GM12878 (cell line): ENCODE results near the gene ZNF785.

ENCODE experiments used
- ATF7 ChIP-seq: fragments of 450-650 bp; IDR thresholded peaks from 2 replicates; pipeline ENCODE4 v1.6.1; 2016; ENCODE audit warnings: low read depth, mild to moderate bottlenecking
- BRCA1 ChIP-seq: IDR thresholded peaks from 2 replicates; pipeline ENCODE4 v1.6.1; 2011; ENCODE audit warnings: low read depth, low read length, improper control_type of control experiment
- CHD4 ChIP-seq: fragments of 200-600 bp; sonication (generic); IDR thresholded peaks from 2 replicates; pipeline ENCODE4 v1.6.1; 2016; ENCODE audit warnings: mild to moderate bottlenecking
- FOS ChIP-seq: IDR thresholded peaks from 3 replicates; pipeline ENCODE4 v1.6.1; 2011; ENCODE audit warnings: borderline replicate concordance; ENCODE audit not compliant: insufficient read length; ENCODE audit errors: extremely low read depth
- JUNB ChIP-seq: IDR thresholded peaks from 2 replicates; pipeline ENCODE4 v1.6.1; 2016; ENCODE audit warnings: antibody characterized with exemption, mild to moderate bottlenecking
- PAX5 ChIP-seq: IDR thresholded peaks from 2 replicates; pipeline ENCODE4 v1.6.1; 2011; ENCODE audit warnings: low read depth, low read length, borderline replicate concordance
- POLR2A ChIP-seq: IDR thresholded peaks from 2 replicates; pipeline ENCODE4 v1.6.1; 2011; ENCODE audit warnings: low read depth, mild to moderate bottlenecking, low read length
- RFX5 ChIP-seq: IDR thresholded peaks from 2 replicates; pipeline ENCODE4 v1.6.1; 2011; ENCODE audit warnings: low read depth, low read length, improper control_type of control experiment
- SMC3 ChIP-seq: IDR thresholded peaks from 2 replicates; pipeline ENCODE4 v1.6.1; 2011; ENCODE audit warnings: low read length, improper control_type of control experiment, borderline replicate concordance
- TAF1 ChIP-seq: IDR thresholded peaks from 2 replicates; pipeline ENCODE4 v1.6.1; 2011; ENCODE audit warnings: mild to moderate bottlenecking, low read depth, low read length, borderline replicate concordance
- TCF12 ChIP-seq: IDR thresholded peaks from 2 replicates; pipeline ENCODE4 v1.6.1; 2011; ENCODE audit warnings: low read depth, mild to moderate bottlenecking, low read length
- ZZZ3 ChIP-seq: IDR thresholded peaks from 2 replicates; pipeline ENCODE4 v1.6.1; 2011; ENCODE audit warnings: low read depth; ENCODE audit not compliant: control insufficient read depth, insufficient read length
- TF ChIP-seq, protein P1 (sequence below), 3 experiments: IDR thresholded peaks in 2 of 3; conservative IDR thresholded peaks in 1 of 3; 2 replicates each; pipeline ENCODE4 v1.5.1; 2011; ENCODE audit warnings: low read depth in 3 of 3, low read length in 3 of 3, mild to moderate bottlenecking in 3 of 3, control low read depth in 2 of 3, moderate library complexity in 2 of 3, inconsistent platforms in 1 of 3, mixed read lengths in 1 of 3; ENCODE audit not compliant: control insufficient read depth in 2 of 3, insufficient read depth in 1 of 3; ENCODE audit errors: extremely low read depth in 1 of 3

DNA sequence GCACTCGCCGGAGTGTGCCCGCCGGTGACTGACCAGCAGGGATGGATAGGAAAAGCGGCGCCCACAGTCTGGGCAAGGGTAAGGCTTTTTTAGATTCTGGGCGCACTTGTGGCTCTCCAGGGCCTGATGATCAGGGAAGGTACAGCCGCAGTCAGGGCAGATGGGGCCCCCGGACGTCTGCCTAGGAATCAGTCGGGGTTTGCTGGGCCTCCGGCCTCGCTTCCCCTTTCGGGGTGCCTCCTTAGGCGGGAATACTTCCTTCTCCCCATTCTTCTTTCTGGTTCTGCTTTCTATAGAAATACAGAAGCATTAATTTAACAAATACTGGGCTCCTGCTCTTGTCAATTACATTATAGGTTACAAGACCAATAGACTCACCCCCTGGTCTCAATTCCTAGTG, 19.7 kb upstream of the ZNF785 start:
- TF ChIP-seq SMC3 (no peak), TAF1 (no peak), ZZZ3 (no peak), POLR2A (no peak), CHD4 (no peak), RFX5 (no peak), ATF7 (no peak), TCF12 (no peak), BRCA1 (no peak), FOS (no peak), PAX5 (no peak), JUNB (no peak)
- TF ChIP-seq, protein P1, sequence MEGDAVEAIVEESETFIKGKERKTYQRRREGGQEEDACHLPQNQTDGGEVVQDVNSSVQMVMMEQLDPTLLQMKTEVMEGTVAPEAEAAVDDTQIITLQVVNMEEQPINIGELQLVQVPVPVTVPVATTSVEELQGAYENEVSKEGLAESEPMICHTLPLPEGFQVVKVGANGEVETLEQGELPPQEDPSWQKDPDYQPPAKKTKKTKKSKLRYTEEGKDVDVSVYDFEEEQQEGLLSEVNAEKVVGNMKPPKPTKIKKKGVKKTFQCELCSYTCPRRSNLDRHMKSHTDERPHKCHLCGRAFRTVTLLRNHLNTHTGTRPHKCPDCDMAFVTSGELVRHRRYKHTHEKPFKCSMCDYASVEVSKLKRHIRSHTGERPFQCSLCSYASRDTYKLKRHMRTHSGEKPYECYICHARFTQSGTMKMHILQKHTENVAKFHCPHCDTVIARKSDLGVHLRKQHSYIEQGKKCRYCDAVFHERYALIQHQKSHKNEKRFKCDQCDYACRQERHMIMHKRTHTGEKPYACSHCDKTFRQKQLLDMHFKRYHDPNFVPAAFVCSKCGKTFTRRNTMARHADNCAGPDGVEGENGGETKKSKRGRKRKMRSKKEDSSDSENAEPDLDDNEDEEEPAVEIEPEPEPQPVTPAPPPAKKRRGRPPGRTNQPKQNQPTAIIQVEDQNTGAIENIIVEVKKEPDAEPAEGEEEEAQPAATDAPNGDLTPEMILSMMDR (IDR thresholded peaks at IDR 0.05 in 2 of 3, conservative IDR thresholded peaks at IDR 0.05 in 1 of 3; ENCODE audit: control insufficient read depth in 2 of 3, extremely low read depth in 1 of 3, insufficient read depth in 1 of 3, low read depth in 3 of 3, low read length in 3 of 3): no peak
